Glomerular visceral epithelial cell (primary cell): ENCODE data around the gene MYL5.
"Not testable (repeated sequence)": the region's sequence is repeated elsewhere in the genome, so short reads cannot be mapped to it uniquely, and the experiment has no call there.

Source experiments
- DNase-seq: peaks from one replicate; pipeline ENCODE4 v3.0.0-alpha.2; 2016; ENCODE audit errors: extremely low spot score

Gene MYL5, protein sequence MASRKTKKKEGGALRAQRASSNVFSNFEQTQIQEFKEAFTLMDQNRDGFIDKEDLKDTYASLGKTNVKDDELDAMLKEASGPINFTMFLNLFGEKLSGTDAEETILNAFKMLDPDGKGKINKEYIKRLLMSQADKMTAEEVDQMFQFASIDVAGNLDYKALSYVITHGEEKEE

DNA sequence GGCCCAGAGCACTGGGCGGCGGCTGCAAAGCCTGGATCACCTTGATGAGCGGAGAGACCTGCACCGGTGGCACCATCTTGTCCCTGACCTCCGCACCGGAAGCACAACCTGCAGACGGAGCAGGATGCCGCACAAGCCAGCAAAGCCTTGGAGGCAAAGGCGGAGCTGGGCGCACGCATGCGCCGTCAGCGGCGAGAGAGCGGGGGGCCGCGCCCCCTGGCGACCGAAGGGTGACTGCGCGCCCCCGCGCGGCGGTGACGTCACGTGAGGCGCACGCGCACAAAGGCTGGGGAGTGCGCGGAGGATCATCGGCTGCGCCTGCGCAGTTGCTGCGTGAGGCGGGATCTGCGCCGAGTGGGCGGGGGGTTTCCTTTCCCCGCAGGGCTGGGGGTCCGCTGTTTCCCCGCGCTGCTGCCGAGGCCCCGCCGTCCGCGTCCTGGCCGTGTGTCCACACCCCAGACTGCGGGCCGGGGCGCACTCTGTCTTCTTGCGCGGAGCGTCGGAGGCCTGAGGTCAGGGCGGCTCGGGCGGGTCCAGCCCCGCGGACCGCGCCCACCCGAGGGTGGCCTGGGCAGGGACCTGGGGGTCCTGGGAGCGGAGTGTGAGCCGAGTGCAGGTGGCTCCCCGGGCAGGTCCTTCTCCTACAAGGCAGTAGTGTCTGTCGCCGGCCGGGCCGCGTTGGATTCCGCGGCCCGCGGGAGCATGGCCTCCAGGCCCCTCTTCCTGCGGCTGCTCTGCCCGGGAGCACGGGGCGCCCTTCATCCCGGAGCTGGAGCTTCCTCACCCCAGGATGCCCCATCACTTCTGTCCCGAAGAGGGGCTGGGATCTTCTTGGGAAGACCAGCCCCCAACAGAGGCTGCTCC, at the start of gene MYL5, which contains the start of gene ATP5ME:
Gene MYL5, plus strand, starts transcription at position 371 of the 864 bp plus-strand sequence. CDS start 3,485 bp downstream, outside the sequence.
Gene ATP5ME, minus strand, starts transcription at position 105 of the 864 bp plus-strand sequence. Its CDS starts 29 bp downstream, at position 76.
- DNase-seq = peak; percentile 97

GRCh38 chr4:624705-625590, 49.4 kb upstream of the MYL5 start, which contains the start of gene PDE6B:
PDE6B (plus strand) TSS chr4:625573; CDS start chr4:625627, 54 bp downstream.
- DNase-seq = peak; percentile 86

GRCh38 chr4:625631-626161, 48.6 kb upstream of the MYL5 start:
- DNase-seq = no peak

DNA sequence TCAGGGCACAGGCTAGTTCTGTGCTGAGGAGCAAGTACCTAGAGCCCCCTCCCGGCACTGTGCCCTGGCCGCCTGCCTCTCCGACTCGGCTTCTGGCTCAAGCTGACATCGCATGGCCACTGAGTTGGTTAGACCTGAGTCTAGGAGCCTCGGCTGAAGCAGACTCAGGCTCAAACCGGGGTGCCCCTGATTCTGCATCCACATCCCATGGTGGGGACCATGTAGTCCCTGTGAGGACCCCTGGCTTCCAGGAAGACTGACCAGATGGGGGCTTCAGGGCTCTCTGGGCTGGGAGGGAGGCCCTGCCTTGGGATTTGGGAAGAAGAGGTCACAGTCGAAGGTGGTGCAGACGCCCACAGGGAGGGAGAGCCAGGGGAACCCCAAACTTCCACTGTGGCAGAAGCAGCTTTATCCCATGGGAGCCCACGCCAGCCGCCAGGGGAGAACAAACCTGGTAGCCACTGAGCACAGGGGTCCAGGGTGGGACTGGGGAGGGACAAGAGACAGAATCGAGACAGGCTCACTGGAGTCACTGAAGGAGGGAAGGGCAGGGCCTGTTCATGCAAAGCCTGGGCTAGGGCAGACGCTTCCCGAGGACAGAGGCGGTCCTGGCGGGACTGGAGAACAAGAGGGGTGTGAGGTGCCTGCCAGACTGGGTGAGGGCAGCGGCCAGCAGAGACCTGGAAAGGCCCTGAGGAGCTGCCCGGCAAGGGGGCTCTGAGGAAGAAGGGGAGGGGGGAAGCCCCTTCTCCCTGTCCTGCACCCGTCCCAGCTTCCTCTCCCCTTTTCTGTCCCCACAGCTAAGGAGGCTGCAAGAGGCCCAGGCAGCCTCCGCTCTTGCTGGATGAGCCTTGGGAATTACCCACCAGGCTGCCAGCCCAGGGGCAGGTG, 47.9 kb upstream of the MYL5 start:
- DNase-seq = no peak

GRCh38 chr4:627347-628125, 46.8 kb upstream of the MYL5 start:
- DNase-seq = no peak

GRCh38 chr4:628311-628741, 46.0 kb upstream of the MYL5 start:
- no peak for DNase-seq

DNA sequence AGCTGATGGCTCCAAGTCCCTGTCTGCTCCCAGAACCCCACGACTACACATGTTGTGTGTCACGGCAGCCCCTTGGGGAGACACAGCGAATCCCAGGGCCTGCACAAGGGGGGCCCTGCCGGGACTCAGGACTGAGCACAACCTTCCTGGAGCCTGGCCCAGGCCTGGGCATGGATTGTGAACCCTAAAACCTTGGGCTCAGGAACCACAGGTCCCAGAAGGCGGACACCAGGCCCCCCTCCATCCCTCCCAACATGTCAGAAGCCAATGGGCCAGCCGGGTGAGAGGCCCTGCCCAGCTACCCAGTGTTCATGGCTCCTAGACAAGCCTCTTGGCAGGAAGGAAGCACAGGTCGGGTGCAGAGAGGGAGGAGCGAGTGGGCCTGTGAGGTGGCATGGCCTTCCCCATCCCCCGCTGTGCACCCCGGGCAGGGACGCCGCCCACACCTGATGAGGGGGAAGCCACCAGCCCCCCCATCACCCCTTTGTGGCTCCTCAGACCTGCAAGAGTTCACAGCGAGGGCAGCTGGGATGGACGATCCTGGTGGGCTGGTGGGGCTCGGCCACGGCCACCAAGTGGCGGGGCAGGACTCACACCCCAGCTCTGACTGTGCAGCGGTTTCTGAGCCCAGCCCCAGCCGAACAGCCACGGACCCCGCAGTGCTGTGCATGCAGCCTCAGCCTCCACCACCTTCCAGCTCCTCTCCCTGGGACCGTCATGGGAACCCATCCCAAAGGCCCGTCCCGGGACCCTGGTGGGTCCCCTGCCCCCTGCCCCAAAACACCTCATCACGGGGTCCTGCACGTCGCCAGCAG, 45.3 kb upstream of the MYL5 start:
- DNase-seq = no peak

DNA sequence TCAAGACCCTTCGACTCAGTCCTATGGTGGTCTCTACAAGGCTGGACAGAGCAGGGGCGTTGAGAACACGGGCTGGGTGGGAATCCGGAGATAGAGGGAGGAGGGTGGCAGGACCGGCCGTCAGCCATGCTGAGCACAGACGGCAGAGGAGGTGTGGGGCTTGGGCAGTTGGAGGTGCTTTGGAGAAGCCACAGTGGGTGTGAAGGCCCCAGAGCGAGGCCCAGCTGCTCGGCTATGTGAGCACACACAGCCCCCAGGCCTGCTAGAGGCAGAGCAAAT, 44.8 kb upstream of the MYL5 start:
- DNase-seq = no peak

DNA sequence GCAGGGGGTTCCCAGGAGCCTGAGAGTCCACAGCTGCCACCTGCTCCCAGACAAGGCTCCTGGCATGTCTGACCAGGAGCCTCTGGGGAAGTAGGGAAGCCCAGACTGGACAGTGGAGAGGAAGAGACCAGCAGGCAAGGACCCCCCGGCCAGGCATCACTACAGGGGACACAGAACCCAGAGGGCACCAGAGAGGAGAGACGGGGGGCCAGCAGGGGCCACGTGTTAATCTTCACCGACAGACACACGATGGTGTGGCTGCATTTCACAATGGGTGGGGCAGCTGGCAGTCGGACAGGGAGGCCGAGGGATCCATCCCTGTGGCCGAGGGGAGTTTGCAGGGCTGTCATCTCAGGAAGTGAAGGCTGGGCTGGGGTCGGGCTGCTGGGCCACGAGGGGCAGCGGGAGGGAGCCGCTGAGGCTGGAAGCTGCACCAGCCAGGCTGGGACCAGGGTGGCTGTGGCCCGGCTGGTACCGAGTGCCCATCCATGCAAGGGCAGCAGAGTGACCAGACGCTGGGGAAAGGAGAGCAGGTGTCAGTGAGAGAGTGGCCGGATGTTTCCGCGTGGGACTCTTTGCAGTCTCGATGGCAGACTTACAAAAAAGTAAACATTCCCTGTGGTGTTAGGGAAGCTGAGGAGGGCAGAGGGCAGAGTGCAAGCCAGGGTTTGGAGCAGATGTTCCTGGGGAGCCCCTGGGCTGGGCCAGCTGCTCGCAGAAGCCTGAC, 44.3 kb upstream of the MYL5 start:
- DNase-seq = no peak

GRCh38 chr4:630656-631055, 43.7 kb upstream of the MYL5 start:
- no peak for DNase-seq

DNA sequence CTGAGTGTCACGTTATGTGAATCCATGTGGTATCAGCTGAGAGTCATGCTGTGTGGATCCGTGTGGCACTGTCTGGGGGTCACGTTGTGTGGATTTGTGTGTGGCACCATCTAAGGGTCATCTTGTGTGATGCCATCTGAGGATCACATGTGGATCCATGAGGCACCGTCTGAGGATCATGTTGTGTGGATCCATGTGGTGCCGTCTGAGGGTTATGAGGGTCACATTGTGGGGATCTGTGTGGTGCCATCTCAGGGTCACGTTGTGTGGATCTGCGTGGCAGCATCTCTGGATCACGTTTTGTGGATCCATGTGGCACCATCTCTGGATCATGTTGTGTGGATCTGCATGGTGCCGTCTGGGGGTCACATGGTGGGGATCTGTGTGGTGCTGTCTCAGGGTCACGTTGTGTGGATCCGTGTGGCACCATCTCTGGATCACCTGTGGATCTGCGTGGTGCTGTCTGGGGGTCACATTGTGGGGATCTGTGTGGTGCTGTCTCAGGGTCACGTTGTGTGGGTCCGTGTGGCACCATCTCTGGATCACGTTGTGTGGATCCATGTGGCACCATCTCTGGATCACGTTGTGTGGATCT, 42.0 kb upstream of the MYL5 start:
- DNase-seq = no peak

DNA sequence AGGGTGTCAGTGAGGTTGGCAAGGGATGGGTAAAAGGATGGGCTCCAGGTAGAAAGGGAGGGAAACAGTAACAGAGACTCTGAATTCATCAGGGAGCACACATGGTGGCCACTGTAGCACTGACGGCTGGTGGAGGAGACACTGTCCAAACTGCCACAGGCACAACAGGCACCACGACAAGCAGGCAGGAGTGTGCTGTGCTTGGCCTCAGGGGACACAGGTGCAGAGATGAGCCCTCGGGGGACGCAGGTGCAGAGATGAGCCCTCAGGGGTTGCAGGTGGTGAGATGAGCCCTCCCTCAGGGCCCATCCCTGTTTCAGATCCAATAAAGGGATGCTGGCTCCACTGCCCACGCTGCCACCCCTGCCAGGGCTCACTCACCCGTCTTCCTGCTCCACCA, 41.4 kb upstream of the MYL5 start:
- no peak for DNase-seq

DNA sequence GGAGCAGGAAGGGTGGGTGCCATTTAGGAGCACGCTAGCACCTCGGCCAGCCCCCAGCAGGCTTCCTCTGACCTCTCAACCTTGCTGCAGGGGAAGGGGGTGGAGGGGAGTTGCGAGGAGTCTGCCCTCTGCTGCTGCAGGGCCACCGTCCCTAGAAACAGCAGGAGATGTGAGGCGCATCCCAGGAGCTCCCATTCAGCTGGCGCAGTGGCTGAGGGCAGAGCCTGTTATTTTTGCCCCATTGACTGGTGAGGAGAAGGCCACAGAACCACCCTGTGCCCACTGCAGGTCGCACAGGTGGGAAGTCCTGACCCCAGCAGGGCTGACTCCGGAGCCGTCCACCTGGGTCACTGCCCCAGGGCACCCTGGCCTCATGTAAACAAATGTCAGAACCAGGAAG, 40.9 kb upstream of the MYL5 start:
- no peak for DNase-seq

DNA sequence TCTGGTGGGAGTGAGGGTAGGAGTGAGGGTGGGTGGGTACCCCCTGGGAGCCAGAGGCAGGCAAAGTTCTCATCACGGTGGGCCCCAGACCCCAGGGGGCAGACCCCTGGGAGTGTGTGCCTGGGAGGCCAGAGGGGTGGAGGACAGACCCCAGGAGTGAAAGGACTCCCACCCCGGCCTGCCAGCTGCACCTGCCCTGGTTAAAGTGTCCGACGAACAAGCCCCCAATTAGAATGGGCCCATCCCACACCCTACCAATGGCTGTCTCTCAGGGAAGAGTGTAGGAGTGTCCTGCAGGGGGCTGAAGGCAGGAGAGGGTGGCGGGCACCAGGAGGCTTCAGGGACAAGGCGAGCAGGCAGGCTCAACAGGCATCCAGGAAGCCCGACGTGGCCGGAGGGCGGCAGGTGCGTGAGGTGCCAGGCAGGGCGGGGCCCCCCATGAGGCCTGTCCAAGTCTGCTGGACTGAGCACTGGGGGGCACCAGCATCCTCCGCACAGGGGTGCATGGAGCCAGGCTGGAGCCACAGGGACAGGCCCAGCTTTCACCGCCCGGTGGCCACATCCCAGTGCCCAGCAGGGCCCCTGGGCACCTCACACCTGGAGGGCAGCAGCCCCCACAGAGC, 40.3 kb upstream of the MYL5 start:
- no peak for DNase-seq

- DNase-seq = no peak
Observed at GRCh38 chr4:634599-634985, 39.8 kb upstream of the MYL5 start.

GRCh38 chr4:635066-635835, 39.1 kb upstream of the MYL5 start:
- not testable (repeated sequence) for DNase-seq
